ENCODE data around the gene LYSMD4.

DNA sequence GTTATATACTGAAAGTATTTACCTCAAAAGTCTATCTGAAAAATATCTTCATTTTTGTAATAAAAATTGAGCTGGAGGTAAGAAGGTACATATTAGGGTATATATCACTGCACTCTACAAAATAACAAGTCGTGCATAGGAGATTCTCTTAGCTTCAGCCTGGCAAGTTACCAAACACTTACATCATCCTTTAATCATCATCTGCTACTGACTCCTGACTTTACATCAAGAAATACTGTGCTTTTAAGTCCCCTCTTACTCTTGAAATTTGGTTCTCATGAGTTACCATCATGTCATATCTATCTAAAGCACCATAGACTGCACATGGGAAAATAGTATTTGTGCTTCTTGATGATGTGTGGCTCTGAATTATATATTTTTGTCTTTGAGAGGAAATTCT is 50.8 kb downstream of the LYSMD4 start:
- TF ChIP-seq, protein P1, sequence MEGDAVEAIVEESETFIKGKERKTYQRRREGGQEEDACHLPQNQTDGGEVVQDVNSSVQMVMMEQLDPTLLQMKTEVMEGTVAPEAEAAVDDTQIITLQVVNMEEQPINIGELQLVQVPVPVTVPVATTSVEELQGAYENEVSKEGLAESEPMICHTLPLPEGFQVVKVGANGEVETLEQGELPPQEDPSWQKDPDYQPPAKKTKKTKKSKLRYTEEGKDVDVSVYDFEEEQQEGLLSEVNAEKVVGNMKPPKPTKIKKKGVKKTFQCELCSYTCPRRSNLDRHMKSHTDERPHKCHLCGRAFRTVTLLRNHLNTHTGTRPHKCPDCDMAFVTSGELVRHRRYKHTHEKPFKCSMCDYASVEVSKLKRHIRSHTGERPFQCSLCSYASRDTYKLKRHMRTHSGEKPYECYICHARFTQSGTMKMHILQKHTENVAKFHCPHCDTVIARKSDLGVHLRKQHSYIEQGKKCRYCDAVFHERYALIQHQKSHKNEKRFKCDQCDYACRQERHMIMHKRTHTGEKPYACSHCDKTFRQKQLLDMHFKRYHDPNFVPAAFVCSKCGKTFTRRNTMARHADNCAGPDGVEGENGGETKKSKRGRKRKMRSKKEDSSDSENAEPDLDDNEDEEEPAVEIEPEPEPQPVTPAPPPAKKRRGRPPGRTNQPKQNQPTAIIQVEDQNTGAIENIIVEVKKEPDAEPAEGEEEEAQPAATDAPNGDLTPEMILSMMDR (IDR thresholded peaks at IDR 0.05): no peak
- TF ChIP-seq NFE2L1 (CRISPR knock-in tag; IDR thresholded peaks at IDR 0.05) (no peak), TCF7 (CRISPR knock-in tag; IDR thresholded peaks at IDR 0.05; ENCODE audit: low read depth) (no peak), GABPB1 (CRISPR knock-in tag; IDR thresholded peaks at IDR 0.05) (no peak), NR3C1 (CRISPR knock-in tag; conservative IDR thresholded peaks at IDR 0.05; ENCODE audit: low read depth) (no peak), ZNF121 (CRISPR knock-in tag; IDR thresholded peaks at IDR 0.05) (no peak), FOXJ3 (CRISPR knock-in tag; IDR thresholded peaks at IDR 0.05; ENCODE audit: borderline replicate concordance) (no peak)
- TF ChIP-seq, protein P2, sequence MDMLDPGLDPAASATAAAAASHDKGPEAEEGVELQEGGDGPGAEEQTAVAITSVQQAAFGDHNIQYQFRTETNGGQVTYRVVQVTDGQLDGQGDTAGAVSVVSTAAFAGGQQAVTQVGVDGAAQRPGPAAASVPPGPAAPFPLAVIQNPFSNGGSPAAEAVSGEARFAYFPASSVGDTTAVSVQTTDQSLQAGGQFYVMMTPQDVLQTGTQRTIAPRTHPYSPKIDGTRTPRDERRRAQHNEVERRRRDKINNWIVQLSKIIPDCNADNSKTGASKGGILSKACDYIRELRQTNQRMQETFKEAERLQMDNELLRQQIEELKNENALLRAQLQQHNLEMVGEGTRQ (CRISPR knock-in tag; IDR thresholded peaks at IDR 0.05): no peak
- TF ChIP-seq, protein P3, sequence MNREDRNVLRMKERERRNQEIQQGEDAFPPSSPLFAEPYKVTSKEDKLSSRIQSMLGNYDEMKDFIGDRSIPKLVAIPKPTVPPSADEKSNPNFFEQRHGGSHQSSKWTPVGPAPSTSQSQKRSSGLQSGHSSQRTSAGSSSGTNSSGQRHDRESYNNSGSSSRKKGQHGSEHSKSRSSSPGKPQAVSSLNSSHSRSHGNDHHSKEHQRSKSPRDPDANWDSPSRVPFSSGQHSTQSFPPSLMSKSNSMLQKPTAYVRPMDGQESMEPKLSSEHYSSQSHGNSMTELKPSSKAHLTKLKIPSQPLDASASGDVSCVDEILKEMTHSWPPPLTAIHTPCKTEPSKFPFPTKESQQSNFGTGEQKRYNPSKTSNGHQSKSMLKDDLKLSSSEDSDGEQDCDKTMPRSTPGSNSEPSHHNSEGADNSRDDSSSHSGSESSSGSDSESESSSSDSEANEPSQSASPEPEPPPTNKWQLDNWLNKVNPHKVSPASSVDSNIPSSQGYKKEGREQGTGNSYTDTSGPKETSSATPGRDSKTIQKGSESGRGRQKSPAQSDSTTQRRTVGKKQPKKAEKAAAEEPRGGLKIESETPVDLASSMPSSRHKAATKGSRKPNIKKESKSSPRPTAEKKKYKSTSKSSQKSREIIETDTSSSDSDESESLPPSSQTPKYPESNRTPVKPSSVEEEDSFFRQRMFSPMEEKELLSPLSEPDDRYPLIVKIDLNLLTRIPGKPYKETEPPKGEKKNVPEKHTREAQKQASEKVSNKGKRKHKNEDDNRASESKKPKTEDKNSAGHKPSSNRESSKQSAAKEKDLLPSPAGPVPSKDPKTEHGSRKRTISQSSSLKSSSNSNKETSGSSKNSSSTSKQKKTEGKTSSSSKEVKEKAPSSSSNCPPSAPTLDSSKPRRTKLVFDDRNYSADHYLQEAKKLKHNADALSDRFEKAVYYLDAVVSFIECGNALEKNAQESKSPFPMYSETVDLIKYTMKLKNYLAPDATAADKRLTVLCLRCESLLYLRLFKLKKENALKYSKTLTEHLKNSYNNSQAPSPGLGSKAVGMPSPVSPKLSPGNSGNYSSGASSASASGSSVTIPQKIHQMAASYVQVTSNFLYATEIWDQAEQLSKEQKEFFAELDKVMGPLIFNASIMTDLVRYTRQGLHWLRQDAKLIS (CRISPR knock-in tag; IDR thresholded peaks at IDR 0.05; ENCODE audit: borderline replicate concordance): no peak
- TF ChIP-seq, protein P4, sequence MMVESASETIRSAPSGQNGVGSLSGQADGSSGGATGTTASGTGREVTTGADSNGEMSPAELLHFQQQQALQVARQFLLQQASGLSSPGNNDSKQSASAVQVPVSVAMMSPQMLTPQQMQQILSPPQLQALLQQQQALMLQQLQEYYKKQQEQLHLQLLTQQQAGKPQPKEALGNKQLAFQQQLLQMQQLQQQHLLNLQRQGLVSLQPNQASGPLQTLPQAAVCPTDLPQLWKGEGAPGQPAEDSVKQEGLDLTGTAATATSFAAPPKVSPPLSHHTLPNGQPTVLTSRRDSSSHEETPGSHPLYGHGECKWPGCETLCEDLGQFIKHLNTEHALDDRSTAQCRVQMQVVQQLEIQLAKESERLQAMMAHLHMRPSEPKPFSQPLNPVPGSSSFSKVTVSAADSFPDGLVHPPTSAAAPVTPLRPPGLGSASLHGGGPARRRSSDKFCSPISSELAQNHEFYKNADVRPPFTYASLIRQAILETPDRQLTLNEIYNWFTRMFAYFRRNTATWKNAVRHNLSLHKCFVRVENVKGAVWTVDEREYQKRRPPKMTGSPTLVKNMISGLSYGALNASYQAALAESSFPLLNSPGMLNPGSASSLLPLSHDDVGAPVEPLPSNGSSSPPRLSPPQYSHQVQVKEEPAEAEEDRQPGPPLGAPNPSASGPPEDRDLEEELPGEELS (CRISPR knock-in tag; IDR thresholded peaks at IDR 0.05): no peak
